Gastrocnemius medialis (tissue), 4 donors: ENCODE measurements around the gene WNT5A.

Source experiments
- POLR2A ChIP-seq, 2 donors: fragments of 450-650 bp; IDR thresholded peaks; one replicate each; pipeline ENCODE4 v1.6.1; 2017; ENCODE audit warnings: antibody characterized with exemption in 2 of 2, mild to moderate bottlenecking in 2 of 2, moderate library complexity in 2 of 2
- TF ChIP-seq, protein P1 (sequence below), 5 experiments: fragments of 450-650 bp in 3 of 5; fragments of 200-600 bp in 2 of 5; sonication (generic) in 2 of 5; IDR thresholded peaks in 4 of 5; conservative IDR thresholded peaks in 1 of 5; 1 replicate in 4 of 5; 2 replicates in 1 of 5; pipeline ENCODE4 v1.5.1; 2016 to 2019; ENCODE audit warnings: antibody characterized with exemption in 5 of 5, mild to moderate bottlenecking in 3 of 5, moderate library complexity in 3 of 5

DNA sequence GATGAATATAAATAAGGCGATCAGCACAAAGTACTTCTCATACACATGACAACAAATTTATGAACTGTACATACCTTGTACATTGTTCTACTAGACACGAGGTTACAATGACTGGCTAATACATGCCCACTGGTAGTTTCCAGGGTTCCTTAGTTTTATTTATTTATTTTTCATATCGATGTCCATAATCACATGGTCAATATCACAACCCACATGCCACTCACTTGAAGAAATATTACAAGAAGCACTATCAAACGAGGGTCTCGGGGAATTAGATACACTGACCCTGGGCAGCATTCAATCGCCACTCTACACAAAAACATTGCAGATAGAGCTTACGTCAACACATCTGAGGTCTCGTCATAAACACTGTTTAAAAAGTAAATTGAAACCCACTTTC, 21.2 kb upstream of the WNT5A start:
- no peak for TF ChIP-seq POLR2A (IDR thresholded peaks at IDR 0.05)
- TF ChIP-seq, protein P1, sequence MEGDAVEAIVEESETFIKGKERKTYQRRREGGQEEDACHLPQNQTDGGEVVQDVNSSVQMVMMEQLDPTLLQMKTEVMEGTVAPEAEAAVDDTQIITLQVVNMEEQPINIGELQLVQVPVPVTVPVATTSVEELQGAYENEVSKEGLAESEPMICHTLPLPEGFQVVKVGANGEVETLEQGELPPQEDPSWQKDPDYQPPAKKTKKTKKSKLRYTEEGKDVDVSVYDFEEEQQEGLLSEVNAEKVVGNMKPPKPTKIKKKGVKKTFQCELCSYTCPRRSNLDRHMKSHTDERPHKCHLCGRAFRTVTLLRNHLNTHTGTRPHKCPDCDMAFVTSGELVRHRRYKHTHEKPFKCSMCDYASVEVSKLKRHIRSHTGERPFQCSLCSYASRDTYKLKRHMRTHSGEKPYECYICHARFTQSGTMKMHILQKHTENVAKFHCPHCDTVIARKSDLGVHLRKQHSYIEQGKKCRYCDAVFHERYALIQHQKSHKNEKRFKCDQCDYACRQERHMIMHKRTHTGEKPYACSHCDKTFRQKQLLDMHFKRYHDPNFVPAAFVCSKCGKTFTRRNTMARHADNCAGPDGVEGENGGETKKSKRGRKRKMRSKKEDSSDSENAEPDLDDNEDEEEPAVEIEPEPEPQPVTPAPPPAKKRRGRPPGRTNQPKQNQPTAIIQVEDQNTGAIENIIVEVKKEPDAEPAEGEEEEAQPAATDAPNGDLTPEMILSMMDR (IDR thresholded peaks at IDR 0.05 in 4 of 5, conservative IDR thresholded peaks at IDR 0.05 in 1 of 5): no peak
